ENCODE results near the gene PSMD1.

Gene PSMD1

DNA sequence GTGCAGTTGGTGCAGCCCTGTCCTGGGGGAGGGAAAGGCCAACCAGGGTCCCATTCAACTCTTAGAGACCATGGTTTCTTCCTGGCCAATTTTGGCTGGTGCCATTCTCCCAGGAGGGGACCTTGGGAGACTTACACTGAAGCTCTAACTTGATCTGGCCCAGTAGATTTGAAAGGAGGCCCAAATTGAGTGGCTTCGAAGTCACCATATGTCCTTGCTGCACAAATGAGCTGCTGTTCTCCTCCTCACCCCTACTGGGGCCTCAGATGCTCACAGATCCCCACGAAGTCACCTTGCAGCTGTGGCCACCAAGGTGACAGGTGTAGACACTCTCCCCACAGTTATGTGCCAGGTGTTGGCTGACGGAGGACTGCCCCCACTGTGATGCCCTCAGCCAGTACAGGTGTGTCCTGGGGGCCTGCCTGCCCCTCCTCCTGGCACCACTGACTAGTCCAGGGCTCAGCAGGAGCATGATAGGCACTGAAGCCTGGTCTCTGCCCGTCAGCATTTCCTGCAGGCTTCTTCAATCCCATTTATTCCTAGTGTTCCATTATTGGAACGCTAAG, 24.0 kb upstream of the PSMD1 start:
- Histone ChIP-seq H3K27me3 (ENCODE audit: insufficient read depth, low read depth) (no peaks in the 10 kb centered on the region; the same call in 1 of the 2 replicates), H3K4me3 (IDR thresholded peaks at IDR 0.05; ENCODE audit: insufficient read depth, low read depth, low read length) (no peak overlapping the region), H3K4me1 (ENCODE audit: low read depth, poor library complexity, severe bottlenecking) (no peaks in the 10 kb centered on the region), H3K9ac (no peak overlapping the region), H3K36me3 (ENCODE audit: insufficient read depth) (no peaks in the 10 kb centered on the region), H3K79me2 (ENCODE audit: insufficient read depth, low read depth) (no peaks in the 10 kb centered on the region), H2AFZ (ENCODE audit: low read depth) (no peak overlapping the region), H4K20me1 (ENCODE audit: insufficient read depth) (no peaks in the 10 kb centered on the region), H3K4me2 (no peak overlapping the region), H3K27ac (no peak overlapping the region)
- TF ChIP-seq, protein P1, sequence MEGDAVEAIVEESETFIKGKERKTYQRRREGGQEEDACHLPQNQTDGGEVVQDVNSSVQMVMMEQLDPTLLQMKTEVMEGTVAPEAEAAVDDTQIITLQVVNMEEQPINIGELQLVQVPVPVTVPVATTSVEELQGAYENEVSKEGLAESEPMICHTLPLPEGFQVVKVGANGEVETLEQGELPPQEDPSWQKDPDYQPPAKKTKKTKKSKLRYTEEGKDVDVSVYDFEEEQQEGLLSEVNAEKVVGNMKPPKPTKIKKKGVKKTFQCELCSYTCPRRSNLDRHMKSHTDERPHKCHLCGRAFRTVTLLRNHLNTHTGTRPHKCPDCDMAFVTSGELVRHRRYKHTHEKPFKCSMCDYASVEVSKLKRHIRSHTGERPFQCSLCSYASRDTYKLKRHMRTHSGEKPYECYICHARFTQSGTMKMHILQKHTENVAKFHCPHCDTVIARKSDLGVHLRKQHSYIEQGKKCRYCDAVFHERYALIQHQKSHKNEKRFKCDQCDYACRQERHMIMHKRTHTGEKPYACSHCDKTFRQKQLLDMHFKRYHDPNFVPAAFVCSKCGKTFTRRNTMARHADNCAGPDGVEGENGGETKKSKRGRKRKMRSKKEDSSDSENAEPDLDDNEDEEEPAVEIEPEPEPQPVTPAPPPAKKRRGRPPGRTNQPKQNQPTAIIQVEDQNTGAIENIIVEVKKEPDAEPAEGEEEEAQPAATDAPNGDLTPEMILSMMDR (conservative IDR thresholded peaks at IDR 0.05; ENCODE audit: low read depth, low read length): no peak

DNA sequence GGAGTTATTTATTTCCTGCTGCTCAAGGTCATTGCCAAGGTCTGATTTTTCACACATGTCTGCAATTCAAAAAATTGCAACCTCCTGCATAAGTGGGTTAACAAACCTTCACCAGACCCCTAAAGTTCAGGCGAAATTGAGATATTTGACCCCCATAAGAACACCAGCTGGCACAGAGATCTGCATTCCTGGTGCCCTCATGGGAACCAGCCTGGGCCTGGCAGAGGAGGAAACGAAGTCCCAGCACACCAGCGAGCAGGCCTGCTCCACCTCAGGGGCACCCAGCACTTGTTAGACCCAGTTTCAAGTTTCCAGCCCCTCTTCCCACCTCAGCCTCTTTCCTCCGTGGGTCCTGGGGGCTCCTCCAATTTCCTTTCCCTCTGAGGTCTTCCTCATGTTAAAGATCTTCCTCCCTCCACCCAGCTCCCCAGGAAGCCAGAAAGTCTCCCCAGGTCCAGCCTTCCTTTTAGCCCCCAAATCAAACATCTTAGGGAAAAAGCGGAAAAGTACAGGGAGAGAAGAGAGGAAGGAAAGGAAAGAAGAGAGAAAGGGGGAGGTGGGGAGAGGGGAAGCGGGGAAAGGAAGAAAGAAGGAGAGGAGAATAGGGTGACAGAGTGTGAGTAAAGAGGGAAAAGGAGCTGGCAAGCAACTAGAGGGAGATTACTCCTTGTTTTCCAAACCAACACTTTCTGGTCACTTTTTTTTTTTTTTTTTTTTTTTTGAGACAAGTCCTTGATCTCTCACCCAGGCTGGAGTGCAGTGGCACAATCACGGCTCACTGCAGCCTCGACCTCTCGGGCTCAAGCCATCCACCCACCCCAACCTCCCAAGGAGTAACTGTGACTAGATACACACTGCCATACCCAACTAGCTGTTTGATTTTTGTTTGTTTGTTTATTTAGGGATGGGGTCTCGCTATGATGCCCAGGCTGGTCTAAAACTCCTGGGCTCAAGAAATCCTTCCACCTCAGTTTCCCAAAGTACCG, 23.2 kb upstream of the PSMD1 start:
- H3K79me2 ChIP-seq (ENCODE audit: insufficient read depth, low read depth): no peaks in the 10 kb centered on the region
- H3K9ac ChIP-seq: no peak overlapping the region
- no peak overlapping the region for H3K4me3 ChIP-seq (IDR thresholded peaks at IDR 0.05; ENCODE audit: insufficient read depth, low read depth, low read length)
- H4K20me1 ChIP-seq (ENCODE audit: insufficient read depth): no peaks in the 10 kb centered on the region
- H3K4me2 ChIP-seq: no peak overlapping the region
- no peaks in the 10 kb centered on the region for H3K4me1 ChIP-seq (ENCODE audit: low read depth, poor library complexity, severe bottlenecking)
- no peaks in the 10 kb centered on the region; the same call in 1 of the 2 replicates for H3K27me3 ChIP-seq (ENCODE audit: insufficient read depth, low read depth)
- TF ChIP-seq, protein P1 (conservative IDR thresholded peaks at IDR 0.05; ENCODE audit: low read depth, low read length): no peak
- H3K36me3 ChIP-seq (ENCODE audit: insufficient read depth): no peaks in the 10 kb centered on the region
- H2AFZ ChIP-seq (ENCODE audit: low read depth): no peak overlapping the region
- no peak overlapping the region for H3K27ac ChIP-seq

DNA sequence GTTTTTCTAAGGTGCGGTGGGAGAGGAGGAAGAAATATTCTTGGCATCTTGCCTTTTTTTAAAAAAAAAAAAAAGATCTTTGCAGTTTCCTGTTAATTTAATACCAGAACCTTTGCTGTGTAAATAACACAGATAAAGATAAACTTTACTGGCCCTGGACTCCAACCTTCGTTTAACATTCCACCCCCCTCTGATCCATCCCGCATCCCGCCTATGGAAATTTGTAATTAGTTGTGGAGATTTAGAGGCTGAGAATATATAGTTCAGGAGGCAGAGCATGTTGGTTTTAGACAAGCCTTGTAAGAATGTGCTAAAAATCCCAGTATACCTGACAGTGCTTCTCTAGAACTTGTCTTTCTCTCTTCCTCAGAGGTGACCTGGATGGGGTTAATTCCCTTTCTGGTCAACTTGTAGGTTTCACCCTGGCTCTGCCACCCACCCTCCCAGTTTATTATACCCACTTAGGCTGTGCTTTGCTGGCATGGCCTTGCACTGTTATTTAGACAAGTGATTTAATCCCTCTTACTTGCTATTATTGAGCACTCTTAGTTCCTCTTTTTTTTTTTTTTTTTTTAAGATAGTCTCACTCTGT, 22.3 kb upstream of the PSMD1 start:
- Histone ChIP-seq H4K20me1 (ENCODE audit: insufficient read depth) (no peaks in the 10 kb centered on the region), H3K9ac (no peak overlapping the region), H3K36me3 (ENCODE audit: insufficient read depth) (no peaks in the 10 kb centered on the region), H3K79me2 (ENCODE audit: insufficient read depth, low read depth) (no peaks in the 10 kb centered on the region), H2AFZ (ENCODE audit: low read depth) (no peak overlapping the region), H3K4me3 (IDR thresholded peaks at IDR 0.05; ENCODE audit: insufficient read depth, low read depth, low read length) (no peak overlapping the region), H3K27me3 (ENCODE audit: insufficient read depth, low read depth) (no peaks in the 10 kb centered on the region; the same call in 1 of the 2 replicates), H3K27ac (no peak overlapping the region), H3K4me2 (no peak overlapping the region), H3K4me1 (ENCODE audit: low read depth, poor library complexity, severe bottlenecking) (no peaks in the 10 kb centered on the region)
- TF ChIP-seq, protein P1 (conservative IDR thresholded peaks at IDR 0.05; ENCODE audit: low read depth, low read length): no peak

DNA sequence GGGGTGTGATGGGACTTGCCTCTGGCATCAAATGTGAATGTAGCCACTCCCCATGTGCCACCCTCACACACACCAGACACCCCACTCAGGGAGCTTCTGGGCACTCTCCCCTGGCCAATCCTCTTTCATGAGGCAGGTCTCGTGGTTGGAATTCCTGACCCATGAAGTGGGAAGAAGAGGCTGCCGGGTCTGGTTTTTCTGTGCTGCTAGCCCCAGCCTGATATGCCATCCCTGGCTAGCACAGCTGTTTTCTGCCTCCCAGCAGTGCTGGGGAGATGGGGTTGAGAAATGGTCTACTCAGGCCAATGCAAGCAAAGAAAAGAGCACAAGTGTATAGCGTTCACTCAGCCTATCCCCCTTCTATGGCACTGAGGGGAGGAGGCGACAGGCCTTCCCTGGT, 20.5 kb upstream of the PSMD1 start:
- Histone ChIP-seq H3K9ac (no peak overlapping the region), H2AFZ (ENCODE audit: low read depth) (no peak overlapping the region), H4K20me1 (ENCODE audit: insufficient read depth) (no peaks in the 10 kb centered on the region), H3K27ac (no peak overlapping the region), H3K4me2 (no peak overlapping the region), H3K27me3 (ENCODE audit: insufficient read depth, low read depth) (no peaks in the 10 kb centered on the region; the same call in 1 of the 2 replicates), H3K4me1 (ENCODE audit: low read depth, poor library complexity, severe bottlenecking) (no peaks in the 10 kb centered on the region), H3K36me3 (ENCODE audit: insufficient read depth) (no peaks in the 10 kb centered on the region), H3K4me3 (IDR thresholded peaks at IDR 0.05; ENCODE audit: insufficient read depth, low read depth, low read length) (no peak overlapping the region), H3K79me2 (ENCODE audit: insufficient read depth, low read depth) (no peaks in the 10 kb centered on the region)
- TF ChIP-seq, protein P1 (conservative IDR thresholded peaks at IDR 0.05; ENCODE audit: low read depth, low read length): no peak

All from KMS-11 (cell line).